GM18867 (cell line): ENCODE results near the gene INHBA.

ENCODE experiments used
- ATAC-seq: cut with Tn5 transposase; IDR thresholded peaks from one replicate; pipeline ENCODE4 v1.9.1; 2021; ENCODE audit warnings: mild to moderate bottlenecking, moderate library complexity; ENCODE audit not compliant: unreplicated experiment

INHBA gene

GRCh38 chr7:41702635-41703371, at the start of gene INHBA:
Gene INHBA, minus strand, starts transcription at chr7:41703090. Its CDS starts 2,716 bp downstream, at chr7:41700374.
- ATAC-seq = no peak

- ATAC-seq = no peak
Observed at GRCh38 chr7:41752615-41753014, 49.7 kb upstream of the INHBA start.

GRCh38 chr7:41750661-41751540, 48.0 kb upstream of the INHBA start:
- ATAC-seq = no peak

- no peak for ATAC-seq
Observed at GRCh38 chr7:41747961-41748360, 45.1 kb upstream of the INHBA start.

- no peak for ATAC-seq
Observed at GRCh38 chr7:41745451-41745850, 42.6 kb upstream of the INHBA start.

- ATAC-seq = no peak
Observed at GRCh38 chr7:41744161-41744560, 41.3 kb upstream of the INHBA start.

- ATAC-seq = no peak
Observed at GRCh38 chr7:41742401-41743020, 39.6 kb upstream of the INHBA start.

- ATAC-seq = no peak
Observed at GRCh38 chr7:41738806-41739205, 35.9 kb upstream of the INHBA start.

GRCh38 chr7:41738336-41738735, 35.4 kb upstream of the INHBA start:
- no peak for ATAC-seq

GRCh38 chr7:41735206-41735605, 32.3 kb upstream of the INHBA start:
- ATAC-seq = no peak

GRCh38 chr7:41732843-41733306, 30.0 kb upstream of the INHBA start:
- ATAC-seq = no peak

- ATAC-seq = no peak
Observed at GRCh38 chr7:41732436-41732785, 29.5 kb upstream of the INHBA start.

- peak; percentile 99 for ATAC-seq
Observed at GRCh38 chr7:41731493-41732435, 28.9 kb upstream of the INHBA start.

GRCh38 chr7:41730668-41731067, 27.8 kb upstream of the INHBA start:
- no peak for ATAC-seq

- ATAC-seq = no peak
Observed at GRCh38 chr7:41730161-41730560, 27.3 kb upstream of the INHBA start.

GRCh38 chr7:41729059-41729458, 26.2 kb upstream of the INHBA start:
- ATAC-seq = no peak

GRCh38 chr7:41725013-41725412, 22.1 kb upstream of the INHBA start:
- ATAC-seq = no peak

- no peak for ATAC-seq
Observed at GRCh38 chr7:41720886-41721285, 18.0 kb upstream of the INHBA start.

- no peak for ATAC-seq
Observed at GRCh38 chr7:41720046-41720445, 17.2 kb upstream of the INHBA start.

- ATAC-seq = no peak
Observed at GRCh38 chr7:41716691-41717090, 13.8 kb upstream of the INHBA start.

GRCh38 chr7:41715000-41715399, 12.1 kb upstream of the INHBA start:
- ATAC-seq = no peak
